Suppressor macrophage treated with lipopolysaccharide for 1 hour (primary cell): ENCODE results near the gene CCR2.

Experiments used
- DNase-seq, 3 donors: peaks; one replicate each; pipeline ENCODE4 v3.0.0-alpha.2; 2020 to 2022

CCR2 gene

GRCh38 chr3:46354984-46355383 lies 1.1 kb downstream of the CCR2 start:
- no peak for DNase-seq

DNA sequence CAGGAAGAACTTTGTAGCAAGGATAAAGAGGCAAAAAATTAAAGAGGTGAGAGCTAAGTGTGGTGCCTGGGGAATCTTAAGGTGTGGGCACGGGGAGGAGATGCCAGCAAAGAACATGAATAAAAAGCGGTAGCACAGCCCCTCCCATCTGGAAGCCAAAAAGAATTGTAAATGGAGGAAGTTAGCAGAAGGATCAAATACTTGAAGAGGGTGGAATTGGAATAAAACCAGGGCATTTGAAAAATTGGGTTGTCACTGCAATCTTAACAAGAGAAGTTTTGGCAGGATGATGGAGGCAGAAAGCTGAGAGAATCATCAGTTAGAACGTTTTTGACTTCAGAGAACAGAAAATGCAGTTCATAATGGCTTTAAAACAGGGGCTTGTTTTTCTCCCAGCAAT lies 2.4 kb downstream of the CCR2 start:
- no peak for DNase-seq

DNA sequence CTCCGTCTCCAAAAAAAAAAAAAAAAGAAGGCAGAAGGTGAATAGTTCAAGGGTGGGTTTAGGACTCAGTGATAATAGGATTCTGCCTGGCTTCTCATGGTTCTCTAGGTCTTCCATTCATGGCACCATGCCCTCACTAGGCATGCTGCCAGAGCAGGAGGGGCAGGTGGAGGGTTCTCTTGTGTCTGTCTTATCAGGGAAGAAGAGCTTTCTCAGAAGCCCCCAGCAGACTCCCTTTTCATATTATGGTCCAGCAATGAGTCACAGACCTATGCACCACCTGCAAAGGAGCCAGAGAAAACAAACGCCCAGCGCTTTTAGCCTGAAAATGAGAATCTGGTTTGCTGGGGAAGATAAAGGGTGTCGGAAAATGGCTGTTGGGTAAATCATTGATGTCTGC lies 3.0 kb downstream of the CCR2 start:
- no peak for DNase-seq

DNA sequence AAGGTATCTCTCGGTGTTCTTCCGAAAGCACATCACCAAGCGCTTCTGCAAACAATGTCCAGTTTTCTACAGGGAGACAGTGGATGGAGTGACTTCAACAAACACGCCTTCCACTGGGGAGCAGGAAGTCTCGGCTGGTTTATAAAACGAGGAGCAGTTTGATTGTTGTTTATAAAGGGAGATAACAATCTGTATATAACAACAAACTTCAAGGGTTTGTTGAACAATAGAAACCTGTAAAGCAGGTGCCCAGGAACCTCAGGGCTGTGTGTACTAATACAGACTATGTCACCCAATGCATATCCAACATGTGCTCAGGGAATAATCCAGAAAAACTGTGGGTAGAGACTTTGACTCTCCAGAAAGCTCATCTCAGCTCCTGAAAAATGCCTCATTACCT lies 4.6 kb downstream of the CCR2 start:
- DNase-seq = no peak

GRCh38 chr3:46359733-46360493 lies 6.0 kb downstream of the CCR2 start:
- DNase-seq = peak; percentile 56 to 81 (median 74)

DNA sequence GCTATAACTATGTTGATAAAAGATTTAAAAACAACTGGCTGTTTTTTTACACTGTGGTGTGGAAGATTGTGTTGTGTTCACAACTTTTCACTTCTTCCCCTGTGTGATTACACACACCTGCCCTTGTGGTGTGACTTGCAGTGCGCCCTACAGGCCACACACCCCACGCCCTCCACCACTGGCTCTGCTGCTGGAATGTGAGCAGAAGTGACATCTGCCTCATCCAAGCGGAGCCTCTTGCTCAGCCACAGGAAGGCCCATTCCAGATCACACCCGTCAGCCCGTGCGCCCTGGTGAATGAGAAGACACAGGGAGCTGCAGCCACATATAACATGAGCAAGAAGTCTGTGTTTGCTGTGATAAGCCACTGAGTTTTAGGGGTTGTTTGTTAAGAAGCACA lies 7.0 kb downstream of the CCR2 start:
- DNase-seq = no peak

GRCh38 chr3:46361408-46362283 lies 7.7 kb downstream of the CCR2 start:
- peak; percentile 81 to 89 (median 88) for DNase-seq

DNA sequence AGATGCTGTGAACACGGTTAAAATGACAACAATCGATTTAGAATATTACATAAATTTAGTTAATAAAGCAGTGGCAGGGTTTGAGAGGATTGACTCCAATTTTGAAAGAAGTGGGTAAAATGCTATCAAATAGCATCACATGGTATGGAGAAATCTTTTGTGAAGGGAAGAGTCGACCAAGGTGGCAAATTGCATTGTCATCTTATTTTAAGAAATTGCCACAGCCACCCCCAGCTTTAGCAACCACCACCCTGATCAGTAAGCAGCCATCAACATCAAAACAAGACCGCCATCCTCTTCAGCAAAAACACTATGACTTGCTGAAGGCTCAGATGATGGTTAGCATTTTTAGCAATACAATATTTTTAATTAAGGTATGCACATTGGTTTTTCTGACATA lies 11.1 kb downstream of the CCR2 start:
- DNase-seq = no peak

- no peak for DNase-seq
Observed at GRCh38 chr3:46365737-46366524, 12.0 kb downstream of the CCR2 start.

DNA sequence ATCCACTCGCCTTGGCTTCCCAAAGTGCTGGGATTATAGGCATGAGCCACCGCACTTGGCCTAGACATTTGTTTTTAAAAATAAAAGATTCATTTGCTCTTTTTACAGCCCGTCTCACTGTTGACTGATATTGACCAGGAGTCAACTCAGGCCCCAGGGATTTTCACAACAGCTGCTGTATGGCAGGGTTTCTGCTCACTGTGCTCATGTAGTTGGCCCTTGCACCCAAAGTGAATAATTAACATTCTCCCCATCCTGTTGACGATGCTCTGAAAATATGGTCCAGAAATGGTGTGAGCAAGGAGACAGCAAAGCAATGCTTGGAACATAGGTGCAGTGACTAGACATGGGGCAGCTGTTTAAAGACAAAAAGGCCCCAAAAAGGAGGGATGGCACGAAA lies 13.9 kb downstream of the CCR2 start:
- DNase-seq = no peak

GRCh38 chr3:46368569-46368968 lies 14.7 kb downstream of the CCR2 start:
- peak; percentile 91 to 94 (median 94) for DNase-seq

DNA sequence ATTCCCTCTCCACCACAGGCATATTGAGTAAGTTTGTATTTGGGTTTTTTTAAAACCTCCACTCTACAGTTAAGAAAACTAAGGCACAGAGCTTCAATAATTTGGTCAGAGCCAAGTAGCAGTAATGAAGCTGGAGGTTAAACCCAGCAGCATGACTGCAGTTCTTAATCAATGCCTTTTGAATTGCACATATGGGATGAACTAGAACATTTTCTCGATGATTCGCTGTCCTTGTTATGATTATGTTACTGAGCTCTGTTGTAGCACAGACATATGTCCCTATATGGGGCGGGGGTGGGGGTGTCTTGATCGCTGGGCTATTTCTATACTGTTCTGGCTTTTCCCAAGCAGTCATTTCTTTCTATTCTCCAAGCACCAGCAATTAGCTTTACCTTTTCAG lies 15.2 kb downstream of the CCR2 start:
- DNase-seq = peak in 1 of 3 donors; percentile 48

GRCh38 chr3:46369675-46370132 lies 15.8 kb downstream of the CCR2 start:
- no peak for DNase-seq

GRCh38 chr3:46370839-46371518 lies 17.1 kb downstream of the CCR2 start, which contains the start of gene CCR5:
Gene CCR5 (plus strand): TSS chr3:46370946. CDS start chr3:46372903, 1,957 bp downstream.
- peak; percentile 44 to 63 (median 61) for DNase-seq

DNA sequence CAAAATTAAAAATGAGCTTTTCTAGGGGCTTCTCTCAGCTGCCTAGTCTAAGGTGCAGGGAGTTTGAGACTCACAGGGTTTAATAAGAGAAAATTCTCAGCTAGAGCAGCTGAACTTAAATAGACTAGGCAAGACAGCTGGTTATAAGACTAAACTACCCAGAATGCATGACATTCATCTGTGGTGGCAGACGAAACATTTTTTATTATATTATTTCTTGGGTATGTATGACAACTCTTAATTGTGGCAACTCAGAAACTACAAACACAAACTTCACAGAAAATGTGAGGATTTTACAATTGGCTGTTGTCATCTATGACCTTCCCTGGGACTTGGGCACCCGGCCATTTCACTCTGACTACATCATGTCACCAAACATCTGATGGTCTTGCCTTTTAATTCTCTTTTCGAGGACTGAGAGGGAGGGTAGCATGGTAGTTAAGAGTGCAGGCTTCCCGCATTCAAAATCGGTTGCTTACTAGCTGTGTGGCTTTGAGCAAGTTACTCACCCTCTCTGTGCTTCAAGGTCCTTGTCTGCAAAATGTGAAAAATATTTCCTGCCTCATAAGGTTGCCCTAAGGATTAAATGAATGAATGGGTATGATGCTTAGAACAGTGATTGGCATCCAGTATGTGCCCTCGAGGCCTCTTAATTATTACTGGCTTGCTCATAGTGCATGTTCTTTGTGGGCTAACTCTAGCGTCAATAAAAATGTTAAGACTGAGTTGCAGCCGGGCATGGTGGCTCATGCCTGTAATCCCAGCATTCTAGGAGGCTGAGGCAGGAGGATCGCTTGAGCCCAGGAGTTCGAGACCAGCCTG lies 17.8 kb downstream of the CCR2 start:
- no peak for DNase-seq

DNA sequence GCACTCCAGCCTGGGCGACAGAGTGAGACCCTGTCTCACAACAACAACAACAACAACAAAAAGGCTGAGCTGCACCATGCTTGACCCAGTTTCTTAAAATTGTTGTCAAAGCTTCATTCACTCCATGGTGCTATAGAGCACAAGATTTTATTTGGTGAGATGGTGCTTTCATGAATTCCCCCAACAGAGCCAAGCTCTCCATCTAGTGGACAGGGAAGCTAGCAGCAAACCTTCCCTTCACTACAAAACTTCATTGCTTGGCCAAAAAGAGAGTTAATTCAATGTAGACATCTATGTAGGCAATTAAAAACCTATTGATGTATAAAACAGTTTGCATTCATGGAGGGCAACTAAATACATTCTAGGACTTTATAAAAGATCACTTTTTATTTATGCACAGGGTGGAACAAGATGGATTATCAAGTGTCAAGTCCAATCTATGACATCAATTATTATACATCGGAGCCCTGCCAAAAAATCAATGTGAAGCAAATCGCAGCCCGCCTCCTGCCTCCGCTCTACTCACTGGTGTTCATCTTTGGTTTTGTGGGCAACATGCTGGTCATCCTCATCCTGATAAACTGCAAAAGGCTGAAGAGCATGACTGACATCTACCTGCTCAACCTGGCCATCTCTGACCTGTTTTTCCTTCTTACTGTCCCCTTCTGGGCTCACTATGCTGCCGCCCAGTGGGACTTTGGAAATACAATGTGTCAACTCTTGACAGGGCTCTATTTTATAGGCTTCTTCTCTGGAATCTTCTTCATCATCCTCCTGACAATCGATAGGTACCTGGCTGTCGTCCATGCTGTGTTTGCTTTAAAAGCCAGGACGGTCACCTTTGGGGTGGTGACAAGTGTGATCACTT lies 18.8 kb downstream of the CCR2 start:
- DNase-seq = peak; percentile 65 to 74 (median 73)

- DNase-seq = no peak
Observed at GRCh38 chr3:46374755-46375154, 20.8 kb downstream of the CCR2 start.

DNA sequence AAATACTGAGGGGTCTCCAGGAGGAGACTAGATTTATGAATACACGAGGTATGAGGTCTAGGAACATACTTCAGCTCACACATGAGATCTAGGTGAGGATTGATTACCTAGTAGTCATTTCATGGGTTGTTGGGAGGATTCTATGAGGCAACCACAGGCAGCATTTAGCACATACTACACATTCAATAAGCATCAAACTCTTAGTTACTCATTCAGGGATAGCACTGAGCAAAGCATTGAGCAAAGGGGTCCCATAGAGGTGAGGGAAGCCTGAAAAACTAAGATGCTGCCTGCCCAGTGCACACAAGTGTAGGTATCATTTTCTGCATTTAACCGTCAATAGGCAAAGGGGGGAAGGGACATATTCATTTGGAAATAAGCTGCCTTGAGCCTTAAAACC lies 21.3 kb downstream of the CCR2 start:
- no peak for DNase-seq

DNA sequence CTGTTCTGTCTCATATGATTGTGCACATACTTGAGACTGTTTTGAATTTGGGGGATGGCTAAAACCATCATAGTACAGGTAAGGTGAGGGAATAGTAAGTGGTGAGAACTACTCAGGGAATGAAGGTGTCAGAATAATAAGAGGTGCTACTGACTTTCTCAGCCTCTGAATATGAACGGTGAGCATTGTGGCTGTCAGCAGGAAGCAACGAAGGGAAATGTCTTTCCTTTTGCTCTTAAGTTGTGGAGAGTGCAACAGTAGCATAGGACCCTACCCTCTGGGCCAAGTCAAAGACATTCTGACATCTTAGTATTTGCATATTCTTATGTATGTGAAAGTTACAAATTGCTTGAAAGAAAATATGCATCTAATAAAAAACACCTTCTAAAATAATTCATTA lies 21.9 kb downstream of the CCR2 start:
- no peak for DNase-seq

GRCh38 chr3:46378426-46378942 lies 24.6 kb downstream of the CCR2 start:
- peak; percentile 83 to 87 (median 85) for DNase-seq
